ENCODE data around the gene TRAM2.

The TRAM2 gene

DNA sequence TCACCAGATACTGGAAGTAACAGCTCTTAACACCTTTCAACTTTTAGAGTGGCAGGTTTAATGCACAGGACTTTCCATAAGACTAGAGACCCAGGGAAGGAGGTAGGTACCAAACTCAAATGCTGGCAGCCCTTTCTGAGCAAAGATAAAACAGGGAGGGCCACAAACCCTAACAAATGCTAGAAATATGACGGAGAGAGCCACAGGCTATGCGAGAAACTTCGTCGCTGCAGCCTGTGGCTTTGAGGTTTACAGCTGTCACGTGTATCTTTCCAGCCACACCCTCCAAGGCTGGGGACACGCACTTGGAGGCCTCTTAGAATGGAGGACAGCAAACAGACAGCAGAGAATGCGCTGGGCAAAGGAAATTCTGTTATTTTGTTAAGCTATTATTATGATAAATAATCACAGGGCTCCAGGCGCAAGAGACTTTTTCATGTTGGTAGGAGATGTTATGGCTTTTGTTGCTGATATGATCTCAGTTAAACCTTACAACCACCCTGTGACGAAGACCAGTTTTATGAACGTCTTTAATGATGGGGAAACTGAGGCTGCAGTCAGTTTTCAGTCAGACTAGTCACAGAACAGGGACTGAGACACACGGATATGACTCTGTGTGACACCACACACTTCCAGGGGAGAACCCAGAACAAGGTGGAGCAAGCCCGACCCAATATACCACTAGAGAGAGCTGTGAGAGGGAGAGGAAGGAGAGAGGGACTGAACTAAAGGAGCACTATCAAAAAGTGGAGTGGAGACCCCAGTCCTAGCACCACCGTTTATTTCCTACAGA is 2.0 kb downstream of the TRAM2 start:
- no peak for DNase-seq
- intact Hi-C loops (cut with DNase I): loop anchor here (5.0 to 10.0 kb wide), 2 partner anchors 60 to 153 kb away; partner anchors contain the start of gene EFHC1

DNA sequence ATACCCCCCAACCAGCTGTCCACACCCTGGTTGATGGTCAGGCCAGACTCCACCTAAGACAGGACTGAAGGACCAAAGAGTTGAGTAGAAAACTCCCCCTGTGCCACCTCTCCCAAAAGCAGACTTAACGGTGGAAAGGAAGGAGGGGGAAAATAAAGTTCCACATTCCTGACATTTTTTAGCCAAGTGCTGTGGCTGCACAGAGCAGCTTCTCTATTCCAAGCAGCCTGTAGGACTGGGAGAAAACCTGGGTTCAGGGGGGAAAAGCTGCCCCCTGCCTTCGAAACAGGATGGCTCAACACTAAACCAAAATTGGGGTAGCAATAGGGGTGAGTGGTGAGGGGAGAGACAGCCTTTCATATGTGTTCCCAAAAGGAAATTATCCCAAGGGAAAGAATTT is 3.6 kb downstream of the TRAM2 start:
- intact Hi-C loops (cut with DNase I): loop anchor here (10.0 kb wide), 1 partner anchor 58 kb away; no protein-coding TSS in a partner anchor
- no peak for DNase-seq

DNA sequence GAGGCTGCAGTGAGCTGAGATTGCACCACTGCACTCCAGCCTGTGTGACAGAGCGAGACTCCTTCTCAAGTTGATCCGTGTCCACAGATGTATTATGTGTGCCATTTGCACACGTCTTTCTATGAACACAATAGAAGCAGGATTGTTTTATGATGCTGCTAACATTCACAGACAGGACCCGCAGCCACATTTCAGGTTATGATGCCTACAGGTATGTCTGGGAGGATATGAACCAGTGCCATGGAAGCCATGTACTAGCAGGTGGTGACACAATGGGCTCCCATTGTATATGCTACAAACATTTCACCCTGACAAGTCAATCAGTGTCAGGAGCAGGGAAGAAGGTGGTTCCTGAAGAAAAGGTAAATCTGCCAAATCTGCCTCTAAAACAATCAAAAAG is 4.3 kb downstream of the TRAM2 start:
- no peak for DNase-seq
- intact Hi-C loops (cut with DNase I): loop anchor here (10.0 kb wide), 1 partner anchor 58 kb away; no protein-coding TSS in a partner anchor

DNA sequence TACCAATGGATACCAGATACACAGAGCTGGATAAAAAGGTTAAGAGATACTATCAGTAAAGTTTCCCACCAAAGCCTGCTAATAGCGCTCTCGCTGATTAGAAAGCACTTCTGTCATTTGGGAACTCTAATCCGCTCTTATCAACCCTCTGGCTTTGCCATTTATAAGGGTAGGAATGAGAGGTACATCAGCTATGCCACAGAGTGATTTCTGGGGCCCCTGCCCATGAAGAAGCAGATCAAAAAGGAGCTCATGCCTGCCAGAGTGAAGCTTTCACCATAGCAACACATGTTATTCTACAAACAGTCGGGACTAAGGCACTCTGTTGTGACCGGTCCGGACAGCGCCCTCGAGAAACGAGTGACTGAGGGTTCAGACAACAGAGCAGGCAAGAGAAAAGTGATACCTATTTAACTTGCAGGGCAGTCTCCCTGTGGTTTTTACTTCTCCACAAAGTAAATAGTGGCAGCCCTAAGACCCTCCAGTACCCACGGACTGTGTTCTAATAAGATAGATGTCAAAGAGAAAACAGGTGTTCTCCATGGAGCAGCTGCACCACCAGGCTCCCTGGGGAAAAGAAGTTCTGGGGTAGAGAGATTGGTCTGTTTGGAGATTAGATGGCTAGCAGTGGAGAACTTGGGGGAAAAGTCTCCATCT is 5.6 kb downstream of the TRAM2 start:
- intact Hi-C loops (cut with DNase I): loop anchor here (10.0 kb wide), 1 partner anchor 56 kb away; no protein-coding TSS in a partner anchor
- DNase-seq: no peak

DNA sequence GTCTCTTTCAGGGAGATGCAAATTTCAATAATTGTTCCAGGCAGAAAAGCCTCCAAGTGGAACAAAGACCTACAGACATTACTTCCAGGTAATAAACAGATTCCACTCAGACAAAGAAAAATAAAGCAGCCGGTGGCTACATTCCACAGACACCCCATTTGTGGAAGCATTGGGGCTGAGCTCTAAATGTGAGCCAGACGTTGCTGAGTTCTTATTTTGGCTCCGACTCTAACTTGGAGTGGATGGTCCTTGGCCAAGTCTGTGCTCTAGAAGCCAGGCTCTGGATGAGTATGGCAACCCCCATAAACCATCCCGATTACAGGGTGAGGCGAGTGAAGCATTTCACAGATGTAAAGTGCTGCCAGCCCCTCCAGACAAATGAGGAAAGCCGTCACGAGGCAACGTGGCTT is 6.6 kb downstream of the TRAM2 start:
- intact Hi-C loops (cut with DNase I): loop anchor here (10.0 kb wide), 1 partner anchor 55 kb away; no protein-coding TSS in a partner anchor
- DNase-seq: no peak

DNA sequence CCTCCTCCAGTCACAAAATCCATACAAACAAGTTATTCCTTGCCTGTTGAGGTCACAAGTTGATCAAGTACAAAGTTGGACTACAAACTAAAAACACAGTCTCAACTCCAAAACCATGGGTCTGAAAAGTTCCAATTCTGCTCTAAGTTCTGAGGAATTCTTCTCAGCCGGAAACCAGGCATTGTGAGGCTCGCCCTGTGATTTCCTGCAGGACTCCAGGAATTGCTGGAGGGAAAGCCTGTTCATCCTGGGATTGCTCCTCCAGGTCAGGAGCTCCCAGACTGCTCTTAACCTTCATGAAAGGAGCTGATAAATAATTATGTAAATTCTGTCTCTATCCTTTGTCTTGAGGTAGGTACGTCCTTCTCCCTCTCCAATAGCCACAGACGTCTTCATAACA is 8.5 kb downstream of the TRAM2 start:
- no peak for DNase-seq
- intact Hi-C loops (cut with DNase I): no loop called here

DNA sequence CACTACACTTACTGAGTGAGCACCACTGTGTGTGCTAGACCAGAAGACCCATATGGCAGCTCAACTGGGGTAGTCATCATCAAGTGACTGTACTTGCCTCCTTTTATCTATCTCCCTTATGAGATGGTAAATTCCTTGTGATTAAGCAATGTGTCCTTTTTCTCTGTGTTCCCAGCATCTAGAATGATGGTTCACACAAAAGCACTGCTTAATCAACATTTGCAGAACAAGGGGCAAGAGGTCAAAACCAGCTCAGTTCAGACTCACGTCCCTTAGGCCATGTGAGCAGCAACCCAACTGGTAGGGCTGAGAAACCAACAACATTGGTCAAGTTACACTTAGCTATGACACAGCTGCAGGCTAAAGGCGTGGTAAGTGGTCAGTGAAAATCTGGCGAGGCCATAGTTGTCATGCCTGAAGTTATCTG is 10.0 kb downstream of the TRAM2 start:
- intact Hi-C loops (cut with DNase I): no loop called here
- DNase-seq: no peak

DNA sequence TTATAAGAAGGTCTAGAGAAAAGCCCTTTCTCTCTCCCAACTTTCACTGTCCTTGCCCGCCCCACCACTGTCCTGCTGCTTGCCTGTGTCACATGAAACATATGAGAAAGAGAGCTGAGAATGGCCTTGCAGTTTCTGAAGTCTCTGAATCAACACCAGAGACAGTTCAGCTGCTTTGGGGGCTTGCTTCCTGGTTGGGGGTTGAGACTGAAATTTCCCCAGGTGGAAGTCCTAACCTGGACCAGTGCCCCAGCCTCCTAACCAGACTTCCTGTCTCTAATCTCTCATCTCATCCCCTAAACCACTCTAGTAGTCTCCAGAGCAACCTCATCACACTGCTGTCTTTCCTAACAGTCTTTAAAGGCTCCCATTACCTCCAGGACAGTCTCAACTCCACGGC is 10.7 kb downstream of the TRAM2 start:
- intact Hi-C loops (cut with DNase I): no loop called here
- no peak for DNase-seq

DNA sequence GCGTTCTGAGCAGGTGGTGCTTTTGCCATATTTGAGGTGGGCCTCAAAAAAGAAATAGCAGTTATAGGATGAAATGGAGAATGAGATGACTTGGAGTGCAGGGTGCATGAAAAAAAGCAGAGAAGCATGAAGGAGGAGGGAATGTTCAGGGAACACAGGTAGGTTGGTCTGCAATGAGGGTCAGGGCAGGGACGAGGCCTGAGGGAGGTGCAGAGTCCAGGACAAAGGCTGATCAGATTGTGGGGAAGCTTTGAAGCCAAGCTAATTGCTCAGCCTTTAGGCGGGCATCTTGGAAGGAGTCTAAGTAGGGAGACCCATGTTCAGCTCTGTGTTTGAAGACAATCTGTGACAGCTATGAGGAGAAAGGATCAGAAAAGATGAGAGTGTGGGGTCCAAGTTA is 12.0 kb downstream of the TRAM2 start:
- intact Hi-C loops (cut with DNase I): no loop called here
- no peak for DNase-seq

DNA sequence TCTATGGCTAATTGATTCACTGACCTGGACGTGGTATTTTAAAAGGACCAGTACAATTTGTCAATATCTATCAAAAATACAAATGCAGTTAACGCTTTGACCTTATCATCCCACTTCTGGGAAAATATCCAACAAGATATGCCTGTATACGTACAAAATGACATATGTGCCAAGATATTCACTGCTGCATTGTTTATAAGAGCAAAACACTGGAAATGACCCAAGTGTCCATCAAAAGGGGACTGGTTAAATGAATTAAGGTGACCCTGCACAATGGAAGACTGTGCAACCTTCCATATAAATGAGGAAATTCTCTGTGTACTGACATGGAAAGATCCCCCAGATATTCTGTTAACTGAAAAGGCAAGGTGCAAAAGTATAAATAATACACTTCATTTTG is 13.9 kb downstream of the TRAM2 start:
- intact Hi-C loops (cut with DNase I): no loop called here
- no peak for DNase-seq

DNA sequence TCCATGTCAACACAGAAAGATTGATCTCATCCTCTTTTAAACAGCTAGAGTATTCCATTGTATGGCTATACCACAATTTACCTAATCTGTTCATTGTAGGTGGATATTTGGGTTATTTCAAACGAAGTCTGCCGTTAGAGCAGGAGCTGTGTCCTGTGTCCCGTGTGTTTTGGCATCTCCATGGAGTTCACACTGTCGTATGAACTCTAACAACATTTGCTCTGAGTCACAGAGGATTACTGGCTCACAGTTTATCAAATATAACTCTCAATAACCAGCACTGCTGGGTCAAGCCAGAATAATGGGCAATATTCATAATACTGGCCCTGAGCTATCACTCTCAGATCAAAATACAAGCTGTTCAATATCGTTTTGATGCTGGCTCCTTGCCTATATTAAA is 16.4 kb downstream of the TRAM2 start:
- intact Hi-C loops (cut with DNase I): no loop called here
- no peak for DNase-seq

DNA sequence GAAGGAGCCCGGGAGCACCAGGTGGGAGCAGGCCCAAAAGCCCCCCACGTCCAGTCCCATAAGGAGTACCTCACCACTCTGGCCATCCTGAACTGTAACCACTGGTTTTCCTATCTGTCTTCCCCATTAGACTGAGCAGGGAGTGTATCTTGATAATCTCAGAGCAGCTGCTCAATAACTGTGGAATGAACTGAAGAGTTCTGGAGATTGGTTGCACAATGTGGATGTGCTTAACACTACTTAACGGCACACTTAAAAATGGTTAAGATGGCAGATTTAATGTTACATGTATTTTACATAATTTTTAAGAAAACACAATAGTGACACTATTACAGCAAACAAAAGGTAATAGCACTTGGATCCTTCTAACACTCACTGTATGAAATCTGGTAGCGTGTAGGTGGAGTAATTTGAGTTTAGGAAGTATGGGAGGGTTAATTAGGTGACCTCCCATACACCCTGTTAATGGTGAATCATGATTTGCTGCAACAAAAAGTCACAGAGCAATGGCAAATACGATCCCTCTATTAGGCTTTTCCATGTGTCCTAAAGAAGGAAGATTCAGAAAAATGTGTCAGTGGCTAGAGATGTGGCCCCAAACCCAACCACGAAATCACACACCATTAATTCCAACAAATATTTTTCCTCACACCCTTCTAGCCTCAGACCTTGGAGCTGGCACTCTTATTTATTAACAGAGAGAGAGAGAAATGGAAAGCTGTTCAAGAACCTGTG is 18.4 kb downstream of the TRAM2 start:
- intact Hi-C loops (cut with DNase I): no loop called here
- no peak for DNase-seq

DNA sequence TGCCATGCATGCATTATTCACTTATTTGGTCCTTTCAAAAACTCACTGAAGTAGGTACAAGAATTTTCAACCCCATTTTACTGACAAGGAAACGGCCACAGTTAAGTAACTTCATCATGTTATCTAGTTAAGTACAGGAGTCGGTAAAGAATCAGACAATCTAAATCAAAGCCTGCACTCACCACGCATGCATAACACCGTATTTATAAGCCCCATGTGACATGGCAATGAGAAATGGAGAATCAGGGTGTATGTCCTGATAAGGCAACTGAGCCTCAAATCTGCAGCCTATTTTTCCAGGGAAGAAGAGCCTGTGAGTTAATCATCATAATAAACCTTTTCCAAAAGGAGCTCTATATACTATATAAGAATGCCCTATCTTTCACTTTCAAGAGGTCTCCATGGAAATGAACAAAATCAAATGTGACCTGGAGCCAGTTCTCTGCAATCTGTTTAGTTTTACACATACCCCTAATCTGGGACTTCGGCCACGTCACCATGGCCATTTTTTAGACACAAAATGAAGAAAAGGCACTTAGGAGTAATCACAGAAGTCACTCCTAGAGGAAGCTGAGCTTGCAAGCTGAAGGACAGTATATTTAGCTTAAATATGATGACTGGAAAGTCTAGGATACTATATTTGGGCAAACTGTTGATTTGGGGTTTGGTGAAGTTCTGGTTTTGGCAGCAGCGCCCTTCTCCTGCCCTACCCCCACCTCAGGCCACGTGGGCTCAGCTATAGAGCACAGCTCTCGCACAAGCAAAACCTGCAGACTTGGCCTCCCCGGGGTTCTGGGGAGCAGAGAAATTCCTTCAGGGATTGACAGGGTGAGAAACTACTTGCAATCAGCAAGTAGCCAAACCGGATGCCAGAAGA is 19.2 kb downstream of the TRAM2 start:
- DNase-seq: no peak

DNA sequence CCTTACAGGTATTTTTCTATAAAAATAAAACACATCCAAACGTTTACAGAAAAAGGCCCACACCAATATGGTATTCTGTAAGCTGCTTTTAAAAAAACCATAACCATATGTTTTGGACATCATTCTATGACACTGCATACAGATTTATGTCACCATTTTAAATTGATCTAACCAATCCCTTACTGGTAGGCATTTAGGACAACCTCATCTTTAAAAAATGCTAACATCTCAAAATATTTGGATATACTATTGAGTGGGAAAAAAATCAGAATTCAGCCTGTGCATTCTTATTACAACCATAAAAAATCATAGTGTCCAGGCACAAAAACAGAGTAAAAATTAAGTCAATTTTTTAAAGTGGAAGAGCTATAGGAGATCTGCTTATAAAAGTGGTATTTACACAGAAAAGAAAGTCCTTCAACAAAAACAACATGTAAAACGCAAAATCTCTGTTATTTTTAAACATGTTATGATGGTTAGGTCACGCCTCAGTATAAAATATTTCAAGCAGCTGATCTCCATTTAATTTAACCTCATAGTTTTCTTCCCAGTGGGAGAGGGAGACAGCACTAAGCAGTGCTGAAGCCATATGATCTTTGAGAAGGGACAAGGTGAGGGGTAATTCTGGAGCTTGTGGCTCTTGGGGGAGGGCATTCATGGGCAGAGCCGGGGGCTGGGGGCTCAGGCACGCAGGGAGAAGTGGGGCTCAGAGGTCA is 21.2 kb downstream of the TRAM2 start:
- no peak for DNase-seq
- intact Hi-C loops (cut with DNase I): no loop called here

More for the DNA sequence above, 19.2 kb downstream of the TRAM2 start:
- intact Hi-C loops (cut with DNase I): no loop called here

DNA sequence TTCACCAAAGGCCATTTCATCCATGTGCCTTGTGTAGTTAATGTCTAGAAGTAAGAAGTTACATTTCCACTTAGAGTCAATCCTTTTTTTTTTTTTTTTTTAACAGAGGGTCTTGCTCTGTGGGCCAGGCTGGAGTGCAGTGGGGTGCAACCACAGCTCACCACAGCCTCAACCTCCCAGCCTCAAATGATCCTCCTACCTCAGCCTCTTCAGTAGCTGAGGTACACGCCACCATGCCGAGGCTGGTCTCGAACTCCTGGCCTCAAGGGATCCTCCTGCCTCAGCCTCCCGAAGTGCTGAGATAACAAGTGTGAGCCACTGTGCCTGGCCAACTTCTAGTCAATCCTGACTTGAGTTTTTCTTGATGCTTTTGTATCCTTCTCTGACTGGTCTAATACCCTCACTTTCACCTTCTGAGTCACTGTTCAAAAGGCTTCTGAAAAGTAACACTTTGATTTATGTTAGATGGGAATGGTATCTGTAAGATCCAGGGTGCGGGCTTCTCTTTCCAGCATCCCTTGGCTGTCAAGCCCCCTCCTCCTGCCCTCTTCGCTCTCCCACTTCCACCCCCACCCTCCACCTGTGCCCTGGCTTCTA is 22.1 kb downstream of the TRAM2 start:
- DNase-seq: no peak
- intact Hi-C loops (cut with DNase I): no loop called here

DNA sequence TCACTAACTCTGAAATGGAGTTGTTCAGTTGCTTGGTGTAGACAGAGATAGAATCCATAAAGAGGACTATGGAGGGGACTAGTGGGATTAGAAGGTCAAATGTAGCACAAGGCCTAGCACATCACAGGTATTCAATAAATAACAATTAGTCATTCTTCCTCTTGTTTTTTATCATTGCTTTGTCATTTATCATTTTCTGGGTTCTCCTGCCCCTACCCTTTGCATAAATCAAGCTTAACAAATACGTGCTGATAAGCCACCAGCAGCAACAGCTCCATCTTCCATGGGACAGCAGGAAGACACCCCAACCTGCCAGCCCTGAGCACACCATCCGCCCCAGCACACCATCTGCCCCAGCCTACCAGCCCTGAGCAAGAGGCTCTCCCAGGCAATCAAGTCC is 23.1 kb downstream of the TRAM2 start:
- DNase-seq: no peak
- intact Hi-C loops (cut with DNase I): no loop called here

DNA sequence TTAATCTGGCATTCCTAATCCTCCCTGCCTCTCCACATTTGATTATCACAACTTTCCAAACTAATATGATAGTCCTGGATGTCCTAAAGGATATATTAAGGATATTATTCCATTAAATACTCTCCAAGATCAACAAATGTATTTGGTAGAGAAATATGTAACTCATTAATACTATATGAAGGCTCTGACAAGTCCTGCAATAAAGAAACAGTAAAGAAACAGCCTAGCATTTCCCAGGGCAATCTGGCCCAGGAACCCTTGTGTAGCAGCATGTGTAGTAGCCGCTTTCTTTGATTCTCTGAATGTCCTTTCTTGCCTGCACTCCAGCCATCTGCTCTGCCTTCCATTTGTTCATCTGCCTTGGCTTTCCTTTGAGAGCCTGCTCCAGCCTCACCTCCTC is 23.7 kb downstream of the TRAM2 start:
- no peak for DNase-seq
- intact Hi-C loops (cut with DNase I): no loop called here

DNA sequence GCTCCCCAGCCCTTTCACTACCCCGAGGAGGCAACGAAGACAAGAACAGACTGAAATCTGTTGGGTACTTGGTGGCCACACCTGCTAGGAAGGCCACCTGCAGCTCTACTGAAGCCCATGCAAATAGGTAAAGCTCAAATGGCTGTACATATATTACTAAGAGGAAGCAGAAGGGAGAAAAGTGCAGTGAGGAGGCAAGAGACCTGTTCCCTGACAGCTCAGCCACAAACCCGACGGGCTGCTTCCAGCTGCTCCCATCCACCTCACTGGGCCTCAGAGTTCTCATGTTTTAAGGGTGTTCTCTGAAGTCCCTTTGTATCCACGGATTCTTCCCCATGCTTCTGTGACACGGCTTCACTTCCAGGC is 24.6 kb downstream of the TRAM2 start:
- intact Hi-C loops (cut with DNase I): no loop called here
- DNase-seq: no peak
